GM10266 (cell line): Measurements from ENCODE around the gene CRY2.
"Not testable (repeated sequence)": the region's sequence is repeated elsewhere in the genome, so short reads cannot be mapped to it uniquely, and the experiment has no call there.

Experiments
- DNase-seq: peaks from one replicate; pipeline ENCODE4 v3.0.0; 2012; ENCODE audit errors: extremely low spot score
- TF ChIP-seq, protein P1 (sequence below): IDR thresholded peaks from 2 replicates; pipeline ENCODE4 v1.5.1; 2012; ENCODE audit warnings: mild to moderate bottlenecking, low read depth; ENCODE audit not compliant: control insufficient read depth, insufficient read depth; ENCODE audit errors: missing control alignments

CRY2 gene

GRCh38 chr11:45904309-45904915 is 57.1 kb downstream of the CRY2 start:
- DNase-seq: no peak
- TF ChIP-seq, protein P1, sequence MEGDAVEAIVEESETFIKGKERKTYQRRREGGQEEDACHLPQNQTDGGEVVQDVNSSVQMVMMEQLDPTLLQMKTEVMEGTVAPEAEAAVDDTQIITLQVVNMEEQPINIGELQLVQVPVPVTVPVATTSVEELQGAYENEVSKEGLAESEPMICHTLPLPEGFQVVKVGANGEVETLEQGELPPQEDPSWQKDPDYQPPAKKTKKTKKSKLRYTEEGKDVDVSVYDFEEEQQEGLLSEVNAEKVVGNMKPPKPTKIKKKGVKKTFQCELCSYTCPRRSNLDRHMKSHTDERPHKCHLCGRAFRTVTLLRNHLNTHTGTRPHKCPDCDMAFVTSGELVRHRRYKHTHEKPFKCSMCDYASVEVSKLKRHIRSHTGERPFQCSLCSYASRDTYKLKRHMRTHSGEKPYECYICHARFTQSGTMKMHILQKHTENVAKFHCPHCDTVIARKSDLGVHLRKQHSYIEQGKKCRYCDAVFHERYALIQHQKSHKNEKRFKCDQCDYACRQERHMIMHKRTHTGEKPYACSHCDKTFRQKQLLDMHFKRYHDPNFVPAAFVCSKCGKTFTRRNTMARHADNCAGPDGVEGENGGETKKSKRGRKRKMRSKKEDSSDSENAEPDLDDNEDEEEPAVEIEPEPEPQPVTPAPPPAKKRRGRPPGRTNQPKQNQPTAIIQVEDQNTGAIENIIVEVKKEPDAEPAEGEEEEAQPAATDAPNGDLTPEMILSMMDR: no peak

- DNase-seq: no peak
- TF ChIP-seq, protein P1: no peak
Measured at GRCh38 chr11:45905095-45905494, 57.8 kb downstream of the CRY2 start.

GRCh38 chr11:45905576-45905975 is 58.3 kb downstream of the CRY2 start:
- not testable (repeated sequence) for DNase-seq

GRCh38 chr11:45906096-45906682 is 58.9 kb downstream of the CRY2 start:
- TF ChIP-seq, protein P1: no peak
- no peak for DNase-seq

- TF ChIP-seq, protein P1: no peak
- DNase-seq: no peak
Measured at GRCh38 chr11:45906965-45907611, 59.8 kb downstream of the CRY2 start, which contains the start of gene FREY1. FREY1 (minus strand) TSS chr11:45907271; CDS start chr11:45907245, 26 bp downstream.

DNA sequence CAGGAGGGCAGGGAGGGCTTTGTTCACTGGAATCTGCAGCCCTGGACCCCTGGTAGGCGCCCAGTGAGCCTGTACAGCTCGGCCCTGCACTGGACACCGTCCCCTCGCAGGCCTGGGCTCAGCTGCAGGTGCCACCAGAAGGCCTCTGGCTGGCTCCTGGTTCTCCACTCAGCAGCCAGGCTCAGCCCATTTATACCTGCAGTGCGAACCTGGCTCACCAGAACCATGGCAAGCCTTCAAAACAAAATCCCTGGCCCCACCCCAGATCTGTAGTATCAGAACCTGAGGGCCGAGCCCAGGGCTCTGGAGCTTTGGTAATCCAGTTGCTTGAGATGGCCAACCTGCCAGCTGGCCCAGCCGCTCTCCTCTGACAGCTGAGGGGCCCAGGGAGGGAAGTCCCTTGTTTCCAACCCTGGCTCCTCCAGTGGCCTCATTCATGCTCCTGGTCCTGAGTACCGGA is 60.7 kb downstream of the CRY2 start:
- TF ChIP-seq, protein P1: no peak
- no peak for DNase-seq

GRCh38 chr11:45909594-45910475 is 62.6 kb downstream of the CRY2 start:
- no peak for DNase-seq
- TF ChIP-seq, protein P1: no peak
